ENCODE results near the gene PROCA1. TPM values are rescaled to one million over a fixed set of nuclear protein-coding genes. Genes with fewer than 3 reads are reported as not detected.

PROCA1 gene
- total RNA-seq, 1 donor: 0.36 TPM

DNA sequence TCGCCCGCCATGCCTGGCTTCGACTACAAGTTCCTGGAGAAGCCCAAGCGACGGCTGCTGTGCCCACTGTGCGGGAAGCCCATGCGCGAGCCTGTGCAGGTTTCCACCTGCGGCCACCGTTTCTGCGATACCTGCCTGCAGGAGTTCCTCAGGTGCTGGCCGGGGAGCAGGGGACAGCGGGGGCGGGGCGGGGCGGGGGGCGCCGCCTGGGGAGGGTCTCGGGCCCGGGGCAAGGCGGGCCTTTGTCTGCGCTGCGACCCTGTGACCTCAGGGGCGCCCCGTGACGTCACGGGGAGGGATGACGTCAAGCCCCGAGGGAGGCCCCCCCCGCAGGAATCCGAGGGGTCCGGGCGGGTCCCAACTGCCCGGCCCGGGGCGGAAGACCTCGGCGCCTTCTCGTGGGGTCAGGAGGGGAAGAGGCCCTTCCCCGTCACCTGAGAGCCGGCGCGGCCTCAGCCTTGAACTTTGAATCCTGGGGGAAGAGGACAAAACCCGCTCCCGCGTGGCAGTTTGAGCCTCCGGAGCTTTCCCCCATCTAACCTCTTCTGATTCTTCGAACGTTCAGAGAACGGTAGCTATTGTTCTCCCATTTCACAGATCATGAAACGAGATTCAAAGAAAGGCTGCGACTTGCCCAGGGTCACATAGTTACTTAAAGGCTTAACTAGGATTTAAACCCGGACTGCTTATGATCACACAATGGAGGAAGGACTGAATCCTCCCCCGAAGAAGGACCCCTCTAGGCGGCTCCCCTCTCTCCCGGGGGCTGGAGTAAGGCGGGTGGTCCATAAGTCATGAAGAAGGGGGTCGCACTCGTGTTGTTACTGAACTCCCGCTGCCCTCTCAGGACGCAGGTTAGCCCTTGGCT, 32.6 kb upstream of the PROCA1 start:
- peak; percentile 90 for DNase-seq (ENCODE audit: insufficient read length, low spot score, missing footprints)
- Histone ChIP-seq H3K9me3 (ENCODE audit: low read depth, low read length) (no peaks in the 10 kb centered on the region), H3K36me3 (ENCODE audit: insufficient read depth, low read length) (peaks cover 26% of the 10 kb centered on the region)

DNA sequence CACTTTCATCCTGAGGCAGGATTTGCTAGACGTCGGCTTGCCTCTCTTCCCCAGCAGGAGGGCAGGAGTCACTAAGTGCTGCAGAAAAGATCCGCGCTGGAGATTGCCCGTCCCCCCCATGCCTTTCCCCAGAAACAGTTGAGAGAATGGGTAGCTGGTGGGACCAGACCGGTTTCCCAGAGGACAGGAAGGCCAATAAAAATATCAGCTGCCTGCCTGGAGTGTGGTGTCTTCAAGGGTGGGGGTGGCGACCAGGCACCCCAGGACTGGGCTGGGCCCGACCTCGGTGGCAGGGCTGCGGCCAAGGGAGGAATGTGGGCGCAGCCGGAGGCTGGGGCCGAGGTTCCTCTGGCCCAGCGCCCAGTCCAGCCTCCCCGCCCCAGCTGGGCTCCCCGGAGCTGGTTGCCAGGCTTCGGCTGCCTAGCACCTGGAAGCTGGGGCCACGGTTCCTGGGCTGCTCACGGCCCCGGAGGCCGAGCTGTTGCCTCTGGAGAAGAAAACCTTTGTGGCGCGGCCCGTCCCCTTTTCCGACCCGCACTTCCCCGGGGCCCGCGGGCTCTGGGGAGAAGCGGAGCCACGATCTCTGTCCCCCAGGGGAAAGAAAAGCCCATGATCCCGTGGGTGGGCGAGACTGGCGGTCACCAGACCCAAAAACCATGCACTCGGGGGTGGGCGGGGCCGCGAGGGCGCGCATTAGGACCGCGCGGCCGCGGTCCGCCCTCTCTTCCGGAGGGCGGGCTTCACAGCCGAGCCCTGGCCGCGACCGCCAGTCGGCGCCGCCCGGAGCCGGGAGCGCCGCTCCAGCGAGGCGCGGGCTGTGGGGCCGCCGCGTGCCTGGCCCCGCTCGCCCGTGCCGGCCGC, 31.8 kb upstream of the PROCA1 start, which contains the start of gene TRAF4:
Gene TRAF4, plus strand, starts transcription at position 769 of the 861 bp plus-strand sequence. CDS start 102 bp downstream, outside the sequence.
- Histone ChIP-seq H3K4me2 (ENCODE audit: insufficient read depth, low read length) (peak within 1 kb of the TSS; percentile 88), H3K27ac (ENCODE audit: low read depth, low read length) (peak within 1 kb of the TSS; percentile 94), H3K4me1 (ENCODE audit: insufficient read depth, low read length) (peaks cover 28% of the 10 kb centered on the region), H3K27me3 (ENCODE audit: insufficient read depth, low read length) (no peaks in the 10 kb centered on the region), H3K9me3 (ENCODE audit: low read depth, low read length) (no peaks in the 10 kb centered on the region), H3K36me3 (ENCODE audit: insufficient read depth, low read length) (peaks cover 17% of the 10 kb centered on the region), H3K4me3 (ENCODE audit: insufficient read depth, low read length) (peak within 1 kb of the TSS; percentile 80), H4K20me1 (ENCODE audit: insufficient read depth, low read length) (peaks cover 30% of the 10 kb centered on the region), H3K79me2 (ENCODE audit: insufficient read depth, low read length) (peaks cover 43% of the 10 kb centered on the region), H2AFZ (ENCODE audit: low read length) (peak within 1 kb of the TSS; percentile 71)
- peak; percentile 98 for DNase-seq (ENCODE audit: insufficient read length, low spot score, missing footprints)
- TF ChIP-seq, protein P1, sequence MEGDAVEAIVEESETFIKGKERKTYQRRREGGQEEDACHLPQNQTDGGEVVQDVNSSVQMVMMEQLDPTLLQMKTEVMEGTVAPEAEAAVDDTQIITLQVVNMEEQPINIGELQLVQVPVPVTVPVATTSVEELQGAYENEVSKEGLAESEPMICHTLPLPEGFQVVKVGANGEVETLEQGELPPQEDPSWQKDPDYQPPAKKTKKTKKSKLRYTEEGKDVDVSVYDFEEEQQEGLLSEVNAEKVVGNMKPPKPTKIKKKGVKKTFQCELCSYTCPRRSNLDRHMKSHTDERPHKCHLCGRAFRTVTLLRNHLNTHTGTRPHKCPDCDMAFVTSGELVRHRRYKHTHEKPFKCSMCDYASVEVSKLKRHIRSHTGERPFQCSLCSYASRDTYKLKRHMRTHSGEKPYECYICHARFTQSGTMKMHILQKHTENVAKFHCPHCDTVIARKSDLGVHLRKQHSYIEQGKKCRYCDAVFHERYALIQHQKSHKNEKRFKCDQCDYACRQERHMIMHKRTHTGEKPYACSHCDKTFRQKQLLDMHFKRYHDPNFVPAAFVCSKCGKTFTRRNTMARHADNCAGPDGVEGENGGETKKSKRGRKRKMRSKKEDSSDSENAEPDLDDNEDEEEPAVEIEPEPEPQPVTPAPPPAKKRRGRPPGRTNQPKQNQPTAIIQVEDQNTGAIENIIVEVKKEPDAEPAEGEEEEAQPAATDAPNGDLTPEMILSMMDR (IDR thresholded peaks at IDR 0.05; ENCODE audit: extremely low read depth, low read depth, low read length): no peak

More for the DNA sequence above, 32.6 kb upstream of the PROCA1 start:
- Histone ChIP-seq H3K27me3 (ENCODE audit: insufficient read depth, low read length) (no peaks in the 10 kb centered on the region), H3K4me2 (ENCODE audit: insufficient read depth, low read length) (peak overlapping the region; percentile 82), H4K20me1 (ENCODE audit: insufficient read depth, low read length) (peaks cover 36% of the 10 kb centered on the region), H3K79me2 (ENCODE audit: insufficient read depth, low read length) (peaks cover 49% of the 10 kb centered on the region), H3K4me3 (ENCODE audit: insufficient read depth, low read length) (peak overlapping the region; percentile 80), H3K4me1 (ENCODE audit: insufficient read depth, low read length) (peaks cover 28% of the 10 kb centered on the region), H2AFZ (ENCODE audit: low read length) (no peak overlapping the region), H3K27ac (ENCODE audit: low read depth, low read length) (peak overlapping the region; percentile 94)
- TF ChIP-seq, protein P1 (IDR thresholded peaks at IDR 0.05; ENCODE audit: extremely low read depth, low read depth, low read length): no peak

DNA sequence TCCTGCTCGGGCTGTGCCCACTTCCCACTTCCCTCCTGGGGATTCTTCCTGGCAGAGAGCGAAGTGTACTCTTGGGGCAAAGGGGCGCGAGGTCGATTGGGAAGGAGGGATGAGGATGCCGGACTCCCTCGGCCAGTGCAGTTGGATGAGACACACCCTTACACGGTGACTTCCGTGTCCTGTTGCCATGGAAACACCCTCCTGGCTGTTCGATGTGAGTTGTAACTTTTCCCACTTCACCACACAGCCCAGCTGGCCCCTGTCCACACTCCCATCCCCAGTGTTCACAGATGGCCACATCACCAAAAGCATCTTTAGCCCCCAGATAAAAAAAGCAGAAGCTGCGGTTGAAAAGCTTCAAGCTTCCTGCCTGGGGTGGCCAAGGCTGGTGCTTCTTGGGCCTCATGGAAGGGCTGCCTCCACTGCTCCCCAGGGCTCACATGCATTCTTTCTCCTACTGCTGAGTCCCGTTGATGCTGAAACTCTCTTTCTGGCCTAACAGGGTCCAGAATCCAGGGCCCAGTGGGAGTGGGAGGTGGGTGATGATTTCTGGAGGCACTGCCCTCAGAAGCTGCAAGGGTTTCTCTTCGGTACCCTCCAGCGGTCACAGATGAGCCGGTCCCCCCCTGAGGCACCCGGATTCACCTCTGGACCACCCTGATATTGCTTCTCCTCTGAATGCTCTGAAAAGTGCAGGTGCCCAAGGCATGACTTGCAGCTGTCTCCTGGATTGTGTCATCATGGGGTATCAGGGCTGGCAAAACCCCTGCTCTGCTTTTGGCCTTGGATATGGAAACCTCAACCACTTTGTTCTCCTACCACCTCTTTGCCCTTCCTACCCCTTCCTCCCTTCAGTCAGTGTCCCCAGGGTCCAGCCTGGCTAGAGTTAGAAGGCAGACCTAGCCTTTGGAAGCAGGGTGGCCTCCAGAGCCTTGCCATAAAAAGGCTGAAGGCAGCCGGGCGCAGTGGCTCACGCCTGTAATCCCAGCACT, 30.0 kb upstream of the PROCA1 start:
- H3K27ac ChIP-seq (ENCODE audit: low read depth, low read length): no peak overlapping the region
- H3K4me3 ChIP-seq (ENCODE audit: insufficient read depth, low read length): no peak overlapping the region
- H3K27me3 ChIP-seq (ENCODE audit: insufficient read depth, low read length): no peaks in the 10 kb centered on the region
- no peaks in the 10 kb centered on the region for H3K9me3 ChIP-seq (ENCODE audit: low read depth, low read length)
- H3K79me2 ChIP-seq (ENCODE audit: insufficient read depth, low read length): peaks cover 25% of the 10 kb centered on the region
- peaks cover 12% of the 10 kb centered on the region for H4K20me1 ChIP-seq (ENCODE audit: insufficient read depth, low read length)
- TF ChIP-seq, protein P1 (IDR thresholded peaks at IDR 0.05; ENCODE audit: extremely low read depth, low read depth, low read length): no peak
- peak; percentile 77 for DNase-seq (ENCODE audit: insufficient read length, low spot score, missing footprints)
- H3K36me3 ChIP-seq (ENCODE audit: insufficient read depth, low read length): peaks cover 4% of the 10 kb centered on the region
- peaks cover 25% of the 10 kb centered on the region for H3K4me1 ChIP-seq (ENCODE audit: insufficient read depth, low read length)
- no peak overlapping the region for H2AFZ ChIP-seq (ENCODE audit: low read length)
- H3K4me2 ChIP-seq (ENCODE audit: insufficient read depth, low read length): no peak overlapping the region

Measured in osteoblast (primary cell).